ENCODE measurements around the gene SEPTIN8. TPM values are rescaled to one million over a fixed set of nuclear protein-coding genes. Genes with fewer than 3 reads are reported as not detected.

The SEPTIN8 gene
- total and polyA plus RNA-seq, 5 experiments from 2014 or later, result 0.82 to 6.6 (median 1.2) TPM

DNA sequence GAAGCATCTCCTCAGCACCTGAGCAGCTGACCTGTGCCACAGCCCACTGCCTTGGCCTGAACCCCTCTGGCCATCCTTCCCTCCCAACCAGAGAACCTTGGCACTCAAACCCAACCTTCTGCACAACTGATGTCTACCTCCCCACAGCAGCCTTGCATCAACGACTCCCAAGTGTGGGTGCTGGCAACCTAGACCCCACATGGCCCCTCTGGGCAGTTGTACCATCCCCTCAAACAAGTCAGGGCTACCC, 10.3 kb downstream of the SEPTIN8 start:
- H3K27me3 Mint-ChIP-seq, result no peaks in the 10 kb centered on the region
- no peak overlapping the region for H3K4me3 Mint-ChIP-seq
- DNase-seq, result no peak
- H3K27ac Mint-ChIP-seq, result no peak overlapping the region
- peaks cover 0 to 2% (median 0%) of the 10 kb centered on the region in 4 donors for H3K4me1 Mint-ChIP-seq
- no peaks in the 10 kb centered on the region for H3K9me3 Mint-ChIP-seq
- peaks cover 0 to 4% (median 0%) of the 10 kb centered on the region in 3 donors for H3K36me3 Mint-ChIP-seq
- POLR2A ChIA-PET, result no interaction called here
- ATAC-seq, result no peak

DNA sequence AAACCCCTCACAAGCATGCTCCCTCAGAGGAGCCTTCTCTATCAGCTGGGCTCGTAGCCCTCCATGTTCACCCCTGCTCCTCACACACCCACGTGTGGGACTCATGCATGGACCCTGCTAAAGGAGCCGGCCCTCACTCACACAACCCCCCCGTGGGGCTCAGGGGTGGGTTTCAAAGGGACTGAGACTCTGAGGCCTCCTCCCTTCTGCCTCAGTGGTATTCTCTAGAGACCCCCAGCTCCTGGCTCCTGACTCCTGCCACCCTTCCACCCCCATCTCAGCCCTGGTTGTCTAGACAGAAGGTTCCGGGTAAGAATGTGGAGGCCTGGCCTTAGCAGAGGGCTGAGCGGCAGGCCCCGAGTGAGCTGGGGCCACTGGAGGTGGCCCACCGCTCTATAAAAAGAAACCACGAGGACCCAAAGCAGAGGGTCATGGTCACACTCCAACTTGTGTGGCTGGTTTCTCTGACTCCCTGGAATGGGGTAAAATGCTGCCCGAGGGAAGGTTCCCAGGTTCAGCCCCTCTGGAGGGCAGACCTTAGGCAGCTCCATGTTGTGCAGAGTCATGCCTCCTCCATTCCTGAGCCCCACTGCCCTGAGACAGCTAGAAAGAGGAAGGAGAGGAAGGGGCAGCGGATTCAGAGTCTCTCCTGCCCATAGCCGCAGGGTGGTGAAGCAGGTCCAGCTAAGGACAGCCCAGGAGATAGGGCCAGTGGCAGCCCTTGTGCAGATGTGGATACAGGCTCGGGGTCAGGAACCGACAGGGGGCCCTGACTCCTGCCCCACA, 10.8 kb downstream of the SEPTIN8 start:
- Mint-ChIP-seq H3K36me3 (peaks cover 0 to 4% (median 0%) of the 10 kb centered on the region in 3 donors), H3K27ac (no peak overlapping the region), H3K9me3 (no peaks in the 10 kb centered on the region), H3K27me3 (no peaks in the 10 kb centered on the region), H3K4me1 (peaks cover 0 to 2% (median 0%) of the 10 kb centered on the region in 4 donors), H3K4me3 (no peak overlapping the region)
- DNase-seq (no peak), ATAC-seq (no peak)
- POLR2A ChIA-PET, result no interaction called here

DNA sequence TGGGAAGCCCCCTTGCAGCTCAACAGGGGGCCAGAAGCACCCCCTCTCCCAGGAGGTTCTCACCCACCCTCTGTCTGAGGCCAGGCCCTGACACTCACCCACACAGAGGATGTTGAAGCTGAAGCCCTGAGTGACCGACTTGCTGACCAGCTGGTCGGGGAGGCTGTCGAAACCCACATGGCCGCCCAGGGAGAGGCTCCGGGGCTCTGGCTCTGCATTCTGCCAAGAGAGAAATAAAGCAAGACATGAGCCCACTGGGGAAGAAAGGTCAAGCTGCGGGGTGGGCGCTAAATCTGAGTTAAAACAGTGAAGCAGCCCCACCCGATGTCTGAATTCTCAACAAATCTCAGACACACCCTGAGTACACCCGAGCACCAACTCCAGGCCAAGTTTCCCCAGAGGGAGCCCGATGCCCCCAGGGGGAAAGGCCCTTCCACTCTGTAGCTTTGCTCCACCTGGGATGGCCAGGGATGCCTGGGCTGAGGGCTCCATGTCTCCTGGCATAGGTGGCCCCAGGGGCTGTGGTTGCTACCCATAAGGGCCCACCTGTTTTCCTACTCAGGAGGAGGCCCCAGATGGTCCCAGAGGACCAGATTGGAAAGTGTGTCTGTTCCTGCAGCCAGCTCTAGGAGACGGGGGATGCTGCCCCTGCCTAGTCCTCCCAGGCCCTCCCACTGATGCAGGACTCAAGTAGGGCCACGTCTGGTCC, 11.6 kb downstream of the SEPTIN8 start:
- peak in 1 of 10 donors; percentile 36 for DNase-seq
- POLR2A ChIA-PET, result interaction anchor here (1.0 kb wide), 1 partner anchor 18 kb away, joined by 3 read pairs; the partner anchor contains the start of gene CCNI2
- Mint-ChIP-seq H3K4me1 (peaks cover 0 to 2% (median 0%) of the 10 kb centered on the region in 4 donors), H3K27ac (no peak overlapping the region), H3K36me3 (peaks cover 0 to 4% (median 0%) of the 10 kb centered on the region in 3 donors), H3K9me3 (no peaks in the 10 kb centered on the region), H3K27me3 (no peaks in the 10 kb centered on the region), H3K4me3 (no peak overlapping the region)
- ATAC-seq, result no peak

DNA sequence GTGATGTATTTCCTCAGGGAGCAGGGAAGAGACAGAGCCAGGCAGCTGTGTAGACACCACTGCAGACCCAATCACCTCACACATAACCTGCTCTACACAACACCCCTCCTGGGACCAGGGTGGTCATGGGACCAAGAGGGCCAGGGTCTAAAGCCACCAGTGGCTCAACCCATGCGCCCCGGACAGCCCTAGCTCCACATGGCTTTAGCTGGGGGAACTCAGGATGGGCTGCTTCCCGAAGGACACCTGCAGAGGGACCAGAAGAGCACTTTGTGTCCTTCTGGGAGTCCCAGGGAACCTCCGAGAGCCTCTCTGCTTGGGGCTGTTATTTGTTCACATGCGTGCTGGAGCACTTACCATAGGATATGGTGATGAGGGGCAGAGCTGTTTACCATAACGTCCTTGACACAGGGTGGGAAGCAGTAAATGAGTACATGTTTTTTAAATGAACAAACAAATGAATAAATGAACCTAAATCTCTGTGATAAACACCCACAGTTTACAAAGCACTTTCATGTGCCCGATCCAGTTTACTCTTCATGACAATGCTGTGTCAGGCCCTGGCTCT, 12.3 kb downstream of the SEPTIN8 start:
- no peak overlapping the region for H3K27ac Mint-ChIP-seq
- POLR2A ChIA-PET, result interaction anchor here (0.8 to 1.0 kb wide), 2 partner anchors 13 to 18 kb away, joined by 3 read pairs; partner anchors contain the start of gene CCNI2
- peaks cover 0 to 4% (median 0%) of the 10 kb centered on the region in 3 donors for H3K36me3 Mint-ChIP-seq

DNA sequence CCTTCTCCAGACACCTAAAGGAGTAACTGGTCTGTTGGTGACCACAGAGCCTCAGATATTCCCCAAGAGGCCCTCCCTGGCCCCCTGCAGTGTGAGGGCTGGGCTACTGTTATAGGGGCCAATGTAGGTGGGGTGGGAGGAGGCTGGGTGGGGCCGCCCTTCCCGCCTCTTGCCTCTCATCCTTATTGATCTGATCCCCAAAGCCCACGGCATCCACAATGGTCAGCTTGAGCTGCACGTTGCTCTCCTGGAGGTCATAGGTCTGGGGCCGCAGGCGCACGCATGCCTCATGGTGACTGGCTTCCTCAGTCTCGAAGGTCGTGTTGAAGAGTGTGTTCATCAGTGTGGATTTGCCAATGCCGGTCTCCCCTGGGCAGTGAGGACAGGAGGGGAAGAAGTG, 13.0 kb downstream of the SEPTIN8 start:
- Mint-ChIP-seq H3K27me3 (no peaks in the 10 kb centered on the region), H3K4me3 (no peak overlapping the region), H3K9me3 (no peaks in the 10 kb centered on the region), H3K4me1 (peaks cover 0 to 2% (median 0%) of the 10 kb centered on the region in 4 donors), H3K36me3 (peaks cover 0 to 4% (median 0%) of the 10 kb centered on the region in 3 donors), H3K27ac (no peak overlapping the region)
- DNase-seq (no peak), ATAC-seq (no peak)
- POLR2A ChIA-PET, result interaction anchor here (0.8 kb wide), 1 partner anchor 14 kb away, joined by 3 read pairs; no protein-coding TSS in a partner anchor

More for the DNA sequence above, 12.3 kb downstream of the SEPTIN8 start:
- DNase-seq, result peak in 1 of 10 donors; percentile 24
- Mint-ChIP-seq H3K27me3 (no peaks in the 10 kb centered on the region), H3K9me3 (no peaks in the 10 kb centered on the region), H3K4me3 (no peak overlapping the region), H3K4me1 (peaks cover 0 to 2% (median 0%) of the 10 kb centered on the region in 4 donors)
- ATAC-seq, result no peak

DNA sequence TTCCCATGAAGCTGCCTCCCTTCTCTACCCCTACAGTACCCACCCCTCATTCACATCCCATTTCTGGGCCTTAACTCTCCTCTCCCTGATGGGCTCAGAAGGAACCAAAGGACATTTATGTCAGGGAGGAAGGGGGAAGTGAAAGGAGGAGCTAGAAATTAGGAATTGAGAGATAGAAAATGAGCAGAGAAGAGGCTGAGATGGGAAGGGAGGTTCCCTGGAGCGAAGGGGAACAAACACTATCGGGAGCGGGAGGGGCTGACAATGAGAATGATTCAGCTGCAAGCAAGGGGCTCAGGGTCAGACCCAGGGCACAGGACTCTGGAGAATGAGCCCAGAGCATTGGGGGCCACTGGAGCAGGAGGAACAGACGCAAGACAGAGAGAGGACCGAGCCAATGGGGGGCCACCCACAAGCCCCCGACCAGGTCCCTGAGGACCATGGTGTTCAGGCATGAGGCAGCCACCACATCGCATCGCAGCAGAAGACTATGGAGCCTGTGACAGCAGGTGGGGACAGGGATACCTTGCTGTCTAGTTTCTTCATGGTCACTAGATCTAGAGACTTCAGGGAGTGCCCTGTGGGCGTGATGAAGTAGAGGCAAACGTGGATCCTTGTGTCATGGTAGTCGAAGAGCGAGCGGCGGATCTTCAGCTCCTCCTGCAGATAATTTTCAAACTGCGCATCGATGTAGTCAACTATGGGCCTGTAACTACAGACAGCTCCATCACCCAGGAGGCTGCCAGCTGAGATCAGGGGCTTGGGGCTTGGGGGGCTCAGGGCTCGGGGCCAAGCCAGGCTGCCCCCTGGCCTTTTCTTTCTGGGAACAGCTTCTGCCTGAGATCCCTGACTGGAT, 13.6 kb downstream of the SEPTIN8 start:
- Mint-ChIP-seq H3K36me3 (peaks cover 0 to 4% (median 0%) of the 10 kb centered on the region in 3 donors), H3K27ac (peak overlapping the region in 2 of 10 donors; percentile 4 to 47), H3K4me1 (peaks cover 0 to 2% (median 0%) of the 10 kb centered on the region in 4 donors), H3K4me3 (no peak overlapping the region), H3K9me3 (no peaks in the 10 kb centered on the region), H3K27me3 (no peaks in the 10 kb centered on the region)
- ATAC-seq (no peak), DNase-seq (peak in 1 of 10 donors; percentile 50)
- POLR2A ChIA-PET, result interaction anchor here (0.8 kb wide), 1 partner anchor 15 kb away, joined by 3 read pairs; no protein-coding TSS in a partner anchor

DNA sequence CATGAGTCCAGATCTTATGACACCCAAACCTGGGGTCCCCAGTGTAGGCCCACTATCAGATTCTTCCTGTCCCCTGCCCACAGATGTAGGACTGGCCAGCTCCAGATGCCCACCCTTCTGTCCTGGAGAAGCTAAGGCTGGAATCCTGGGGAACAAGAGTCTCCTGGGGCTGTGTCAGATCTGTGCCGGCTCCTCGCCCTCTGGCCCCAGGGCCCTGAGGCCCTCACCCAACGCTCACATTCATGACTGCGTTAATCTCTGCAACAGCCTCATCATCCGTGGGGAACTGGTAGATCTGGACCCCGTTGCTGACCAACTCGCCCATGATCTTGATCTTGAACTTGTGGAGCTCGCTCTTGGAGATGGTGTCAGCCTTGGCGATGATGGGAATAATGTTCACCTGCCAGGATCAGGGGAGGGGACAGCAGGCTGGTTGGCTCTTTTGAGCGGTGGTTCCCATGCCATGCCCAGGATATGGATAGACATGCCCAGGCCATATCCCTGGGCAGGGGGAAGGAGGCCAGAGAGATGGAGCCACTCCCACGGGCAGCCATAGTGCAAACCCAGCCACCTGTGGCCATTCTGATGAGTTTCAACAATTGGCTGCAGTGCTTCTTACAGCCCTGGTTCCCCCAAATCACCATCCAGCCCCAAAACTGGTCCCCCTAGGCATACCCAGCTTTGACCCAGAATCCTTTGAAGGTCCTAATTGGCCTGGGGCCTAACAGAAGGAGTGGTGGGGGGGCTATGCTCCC, 14.6 kb downstream of the SEPTIN8 start:
- Mint-ChIP-seq H3K9me3 (no peaks in the 10 kb centered on the region), H3K4me3 (no peak overlapping the region), H3K4me1 (peaks cover 0 to 2% (median 0%) of the 10 kb centered on the region in 4 donors), H3K27ac (no peak overlapping the region), H3K27me3 (no peaks in the 10 kb centered on the region), H3K36me3 (peaks cover 0 to 4% (median 0%) of the 10 kb centered on the region in 3 donors)
- POLR2A ChIA-PET, result no interaction called here
- ATAC-seq (no peak), DNase-seq (peak in 1 of 10 donors; percentile 40)

DNA sequence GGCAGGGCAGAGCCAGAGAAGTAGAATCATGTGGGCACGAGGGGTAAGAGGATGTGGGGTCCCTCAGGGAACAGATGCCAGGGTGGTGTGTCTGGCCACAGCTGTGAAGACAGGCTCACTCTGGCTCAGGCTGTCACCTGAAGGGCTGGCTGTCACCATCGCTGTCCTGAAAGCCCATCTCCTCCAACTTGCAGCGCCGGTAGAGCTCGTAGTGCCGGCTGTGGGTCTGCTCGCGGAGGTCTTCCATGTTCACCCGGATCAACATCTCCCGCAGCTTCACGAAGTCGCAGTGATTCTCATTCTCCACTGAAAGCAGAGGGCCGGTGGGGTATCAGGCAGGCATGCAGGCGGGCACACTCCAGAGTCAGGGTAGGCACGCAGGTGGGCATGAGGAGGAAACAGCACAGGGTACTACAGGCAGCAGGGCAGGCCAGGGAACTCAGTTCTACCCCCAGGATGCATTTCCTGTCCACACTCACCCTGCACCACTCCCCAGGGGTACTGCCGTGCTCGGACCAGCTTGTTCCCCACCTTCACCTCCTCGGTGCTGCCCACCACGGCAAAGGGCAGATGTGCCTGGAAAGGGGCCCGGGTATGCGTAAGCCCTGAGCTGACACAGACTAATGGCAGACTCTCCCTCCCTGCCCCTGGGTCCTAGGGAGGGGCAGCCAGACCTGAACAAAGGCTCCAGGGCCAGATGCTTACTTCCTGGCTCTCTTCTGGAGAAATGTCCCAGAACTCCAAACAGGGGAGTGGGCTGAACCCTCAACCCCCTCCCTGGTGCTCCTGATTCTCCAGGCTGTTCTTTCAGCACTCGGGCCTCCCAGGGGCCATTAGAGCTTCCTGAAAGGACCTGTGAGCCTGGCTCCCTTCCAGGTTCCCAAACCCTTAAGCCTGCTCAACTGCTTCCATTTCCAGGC, 15.5 kb downstream of the SEPTIN8 start:
- Mint-ChIP-seq H3K36me3 (peaks cover 0 to 4% (median 0%) of the 10 kb centered on the region in 3 donors), H3K4me1 (peaks cover 0 to 2% (median 0%) of the 10 kb centered on the region in 4 donors), H3K27ac (peak overlapping the region in 1 of 10 donors; percentile 28), H3K4me3 (no peak overlapping the region), H3K27me3 (no peaks in the 10 kb centered on the region), H3K9me3 (no peaks in the 10 kb centered on the region)
- POLR2A ChIA-PET, result no interaction called here
- DNase-seq (peak in 1 of 10 donors; percentile 38), ATAC-seq (no peak)

DNA sequence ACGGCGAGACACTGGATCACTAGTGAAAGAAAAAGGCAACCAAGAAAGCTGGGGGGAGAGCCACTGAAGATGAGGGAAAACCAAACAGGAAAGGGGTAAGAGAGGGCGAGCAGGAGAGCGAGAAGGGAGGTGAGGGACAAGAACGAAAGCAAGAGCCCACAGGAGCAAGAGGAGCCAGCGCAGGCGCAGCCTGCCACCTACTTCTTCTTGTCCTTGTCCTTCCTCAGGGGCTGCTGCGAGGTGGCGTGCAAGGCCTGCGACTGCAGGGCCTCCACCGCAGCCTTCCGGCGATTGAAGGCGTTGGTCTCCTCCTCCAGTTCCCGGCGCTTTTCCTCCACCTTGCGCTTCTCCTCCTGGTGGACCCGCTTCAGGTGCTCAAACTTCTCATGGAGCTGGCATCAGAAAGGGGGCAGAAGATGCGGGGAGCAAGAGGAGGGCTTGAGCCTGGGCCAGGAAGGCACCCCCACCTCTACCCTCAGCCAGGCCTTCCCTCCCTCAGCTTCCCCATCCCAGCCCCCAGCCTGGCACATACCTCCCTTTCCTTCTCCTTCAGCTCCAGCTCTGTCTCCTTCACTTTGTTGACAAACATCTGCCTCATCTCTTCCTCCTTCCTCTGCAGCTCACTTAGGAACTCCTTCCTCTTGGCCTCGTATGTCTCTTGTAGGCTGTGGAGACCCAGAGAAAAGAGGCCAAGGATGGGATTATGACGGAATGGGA, 16.3 kb downstream of the SEPTIN8 start:
- Mint-ChIP-seq H3K27me3 (no peaks in the 10 kb centered on the region), H3K9me3 (no peaks in the 10 kb centered on the region), H3K36me3 (peaks cover 0 to 4% (median 0%) of the 10 kb centered on the region in 3 donors), H3K27ac (peak overlapping the region in 1 of 10 donors; percentile 28), H3K4me3 (no peak overlapping the region), H3K4me1 (peaks cover 0 to 2% (median 0%) of the 10 kb centered on the region in 4 donors)
- POLR2A ChIA-PET, result no interaction called here
- no peak for DNase-seq
- no peak for ATAC-seq

DNA sequence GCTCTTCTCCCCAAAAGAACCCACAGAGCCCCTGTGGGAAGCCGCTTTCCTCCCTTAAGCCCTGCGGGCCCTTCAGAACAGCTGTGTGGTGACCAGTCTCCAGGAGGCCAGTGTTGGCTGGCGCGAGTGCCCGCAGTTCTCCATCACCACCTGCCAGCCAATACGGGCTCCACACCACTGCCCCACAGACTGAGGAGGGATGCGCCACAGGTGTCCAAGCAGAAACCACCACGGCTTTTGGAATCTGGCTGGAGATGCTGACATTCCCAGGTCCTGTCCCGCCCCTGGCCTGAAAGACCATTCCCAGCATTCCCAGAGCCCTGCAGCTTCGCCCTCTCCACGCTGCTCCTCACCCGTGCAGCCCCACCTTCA, 17.0 kb downstream of the SEPTIN8 start:
- H3K9me3 Mint-ChIP-seq, result no peaks in the 10 kb centered on the region
- DNase-seq, result peak in 1 of 10 donors; percentile 36
- no peak for ATAC-seq
- H3K4me3 Mint-ChIP-seq, result no peak overlapping the region
- H3K36me3 Mint-ChIP-seq, result peaks cover 0 to 4% (median 0%) of the 10 kb centered on the region in 3 donors
- H3K4me1 Mint-ChIP-seq, result peaks cover 0 to 5% (median 0%) of the 10 kb centered on the region in 4 donors
- POLR2A ChIA-PET, result no interaction called here
- H3K27ac Mint-ChIP-seq, result peak overlapping the region in 1 of 10 donors; percentile 33
- H3K27me3 Mint-ChIP-seq, result no peaks in the 10 kb centered on the region

Measured in naive thymus-derived CD8-positive, alpha-beta T cell (primary cell).